GM23248 (cell line): ENCODE data around the gene OR2T8. TPM values are rescaled to one million over a fixed set of nuclear protein-coding genes. Genes with fewer than 3 reads are reported as not detected.

ENCODE experiments used
- DNase-seq: peaks from one replicate; pipeline ENCODE4 v3.0.0-alpha.2; 2015
- H2AFZ ChIP-seq: fragments of 200-600 bp; sonication (generic); 2 replicates; pipeline ENCODE4 v1.6.1; 2016; ENCODE audit warnings: antibody characterized with exemption
- H3F3A ChIP-seq: fragments of 200-600 bp; sonication (generic); 2 replicates; pipeline ENCODE4 v1.6.1; 2016; ENCODE audit warnings: mild to moderate bottlenecking, antibody characterized with exemption, mixed run types; ENCODE audit not compliant: insufficient read depth
- H3K27ac ChIP-seq: fragments of 200-600 bp; sonication (generic); 2 replicates; pipeline ENCODE4 v1.5.1; 2016; ENCODE audit warnings: mild to moderate bottlenecking
- H3K27me3 ChIP-seq: fragments of 200-600 bp; sonication (generic); replicated peaks from 2 replicates; pipeline ENCODE4 v1.6.1; 2016; ENCODE audit warnings: mild to moderate bottlenecking; ENCODE audit not compliant: insufficient read depth
- H3K36me3 ChIP-seq: fragments of 200-600 bp; sonication (generic); 2 replicates; pipeline ENCODE4 v1.6.1; 2016; ENCODE audit warnings: low read depth, mild to moderate bottlenecking
- H3K4me1 ChIP-seq: fragments of 200-600 bp; sonication (generic); 2 replicates; pipeline ENCODE4 v1.6.1; 2016; ENCODE audit warnings: mild to moderate bottlenecking; ENCODE audit not compliant: insufficient read depth
- H3K4me2 ChIP-seq: fragments of 200-600 bp; sonication (generic); one replicate; pipeline ENCODE4 v1.6.1; 2016; ENCODE audit warnings: mild to moderate bottlenecking; ENCODE audit not compliant: unreplicated experiment
- H3K4me3 ChIP-seq: fragments of 200-600 bp; sonication (generic); 2 replicates; pipeline ENCODE4 v1.5.1; 2016; ENCODE audit warnings: mild to moderate bottlenecking
- H3K79me2 ChIP-seq: fragments of 200-600 bp; sonication (generic); 2 replicates; pipeline ENCODE4 v1.6.1; 2016; ENCODE audit warnings: mild to moderate bottlenecking; ENCODE audit not compliant: insufficient read depth
- H3K9ac ChIP-seq: fragments of 200-600 bp; sonication (generic); 2 replicates; pipeline ENCODE4 v1.6.1; 2016; ENCODE audit warnings: mild to moderate bottlenecking
- H3K9me2 ChIP-seq: fragments of 200-600 bp; sonication (generic); 2 replicates; pipeline ENCODE4 v1.6.1; 2016; ENCODE audit warnings: mixed run types, mild to moderate bottlenecking, moderate library complexity; ENCODE audit not compliant: insufficient read depth
- H3K9me3 ChIP-seq: fragments of 200-600 bp; sonication (generic); one replicate; pipeline ENCODE4 v1.6.1; 2017; ENCODE audit warnings: low read depth
- H4K20me1 ChIP-seq: fragments of 200-600 bp; sonication (generic); 2 replicates; pipeline ENCODE4 v1.6.0; 2016; ENCODE audit not compliant: insufficient read depth
- EZH2 ChIP-seq: fragments of 200-600 bp; sonication (generic); IDR thresholded peaks from 2 replicates; pipeline ENCODE4 v1.6.1; 2018; ENCODE audit warnings: antibody characterized with exemption, mild to moderate bottlenecking; ENCODE audit not compliant: insufficient read depth, poor library complexity, severe bottlenecking
- EZH2phosphoT487 ChIP-seq: fragments of 200-600 bp; sonication (generic); IDR thresholded peaks from 2 replicates; pipeline ENCODE4 v1.6.1; 2018; ENCODE audit warnings: antibody characterized with exemption, moderate library complexity, mild to moderate bottlenecking, low read depth; ENCODE audit not compliant: insufficient read depth
- WGBS, 2 experiments: methylation state at CpG; one replicate each; pipeline ENCODE4 v1.1.6; 2015 to 2017; ENCODE audit warnings: low lambda C conversion rate in 2 of 2, low coverage in 1 of 2; ENCODE audit errors: missing lambda C conversion rate in 2 of 2; 5-methylcytosine and 5-hydroxymethylcytosine counted together
- in situ Hi-C: fragments of 300-500 bp; cut with MboI; formaldehyde crosslinking; loops from 2 replicates; pipeline ENCODE4 v1.15.0; 2020
- polyA plus RNA-seq: library from polyadenylated mRNA; unstranded; fragments of >200 nt; fragmentation: Nextera tagmentation; extraction: Ambion mirVana; gene quantifications from 2 replicates; pipeline ENCODE4 v1.2.1, GENCODE V29; 2016
- total RNA-seq: library from RNA; depleted of rRNA; stranded (reverse); fragments of >200 nt; shearing (Covaris generic); gene quantifications from 2 replicates; pipeline ENCODE4 v1.2.3, GENCODE V29; 2014; rRNA removed

The OR2T8 gene
- total and polyA plus RNA-seq, 2 experiments from 2014 or later = not detected

DNA sequence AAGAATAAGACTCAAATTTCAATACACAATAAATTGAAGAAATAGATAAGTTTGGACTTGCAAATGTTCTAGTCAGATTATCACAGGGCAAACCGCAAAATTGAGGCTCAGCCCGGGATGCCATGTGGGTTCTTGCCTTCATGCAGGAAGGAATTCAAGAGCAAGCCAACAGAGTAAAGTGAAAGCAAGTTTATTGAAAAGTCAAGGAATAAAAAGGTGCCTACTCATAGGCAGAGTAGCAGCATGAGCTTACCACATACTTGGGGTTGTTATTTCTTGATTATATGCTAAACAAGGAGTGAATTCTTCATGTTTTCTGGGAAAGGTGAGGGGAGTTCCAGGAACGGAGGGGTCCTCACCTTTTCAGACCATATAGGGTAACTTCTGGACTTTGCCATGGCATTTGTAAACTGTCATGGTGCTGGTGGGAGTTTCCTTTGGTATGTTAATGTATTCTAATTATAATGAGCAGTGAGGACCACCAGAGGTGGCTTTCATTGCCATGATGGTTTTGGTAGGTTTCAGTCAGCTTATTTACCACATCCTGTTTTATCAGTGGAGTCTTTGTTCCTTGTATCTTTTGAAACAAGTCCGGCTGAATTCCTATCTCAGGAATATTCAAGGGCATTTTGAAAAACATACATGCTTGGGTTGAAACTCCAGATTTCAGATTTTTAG is 43.0 kb downstream of the OR2T8 start:
- Histone ChIP-seq H3K9ac (no peak overlapping the region), H3K79me2 (no peaks in the 10 kb centered on the region), H2AFZ (no peak overlapping the region), H3K36me3 (no peaks in the 10 kb centered on the region), H4K20me1 (no peaks in the 10 kb centered on the region), H3F3A (no peaks in the 10 kb centered on the region), H3K4me2 (no peak overlapping the region), H3K4me3 (no peak overlapping the region), H3K9me3 (no peaks in the 10 kb centered on the region), H3K9me2 (no peaks in the 10 kb centered on the region), H3K4me1 (no peaks in the 10 kb centered on the region), H3K27ac (no peak overlapping the region), H3K27me3 (no peaks in the 10 kb centered on the region)
- no peak for DNase-seq
- 19 to 23% methylated on average over 4 of the region's 4 CpGs for WGBS, 2 experiments
- TF ChIP-seq EZH2 = no peak
- TF ChIP-seq EZH2phosphoT487 = no peak
- in situ Hi-C loops = no loop called here

DNA sequence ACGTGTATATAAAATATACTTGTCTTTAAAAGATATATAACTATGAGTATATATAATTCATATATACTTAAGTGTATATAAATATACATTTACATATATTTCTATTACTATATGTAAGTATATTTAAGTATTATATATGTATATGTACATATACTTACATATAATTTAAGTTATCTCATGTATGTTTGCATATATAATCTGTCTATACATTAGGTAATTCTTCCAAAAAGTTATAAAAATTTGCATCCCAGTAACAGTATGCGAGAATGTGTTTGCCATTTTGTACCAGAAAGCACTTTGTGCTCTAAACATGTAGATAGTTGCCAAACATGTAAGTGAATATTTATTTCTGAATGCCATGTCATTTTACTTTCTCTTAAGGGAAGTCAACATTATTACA is 44.9 kb downstream of the OR2T8 start, which contains the start of gene OR2AK2:
TSS of gene OR2AK2 (plus strand) at position 301 of the 400 bp plus-strand sequence. CDS start 144 bp downstream, outside the sequence.
- Histone ChIP-seq H3K4me3 (no peak within 1 kb of the TSS), H3K9ac (no peak within 1 kb of the TSS), H3K27me3 (no peaks in the 10 kb centered on the region), H3K4me1 (no peaks in the 10 kb centered on the region), H4K20me1 (no peaks in the 10 kb centered on the region), H3K79me2 (no peaks in the 10 kb centered on the region), H3F3A (no peaks in the 10 kb centered on the region), H3K27ac (no peak within 1 kb of the TSS), H3K4me2 (no peak within 1 kb of the TSS), H3K9me3 (no peaks in the 10 kb centered on the region), H3K36me3 (no peaks in the 10 kb centered on the region), H2AFZ (no peak within 1 kb of the TSS), H3K9me2 (no peaks in the 10 kb centered on the region)
- no peak for TF ChIP-seq EZH2
- 13 to 16% methylated on average over 2 of the region's 2 CpGs for WGBS, 2 experiments
- DNase-seq = no peak
- in situ Hi-C loops = no loop called here

DNA sequence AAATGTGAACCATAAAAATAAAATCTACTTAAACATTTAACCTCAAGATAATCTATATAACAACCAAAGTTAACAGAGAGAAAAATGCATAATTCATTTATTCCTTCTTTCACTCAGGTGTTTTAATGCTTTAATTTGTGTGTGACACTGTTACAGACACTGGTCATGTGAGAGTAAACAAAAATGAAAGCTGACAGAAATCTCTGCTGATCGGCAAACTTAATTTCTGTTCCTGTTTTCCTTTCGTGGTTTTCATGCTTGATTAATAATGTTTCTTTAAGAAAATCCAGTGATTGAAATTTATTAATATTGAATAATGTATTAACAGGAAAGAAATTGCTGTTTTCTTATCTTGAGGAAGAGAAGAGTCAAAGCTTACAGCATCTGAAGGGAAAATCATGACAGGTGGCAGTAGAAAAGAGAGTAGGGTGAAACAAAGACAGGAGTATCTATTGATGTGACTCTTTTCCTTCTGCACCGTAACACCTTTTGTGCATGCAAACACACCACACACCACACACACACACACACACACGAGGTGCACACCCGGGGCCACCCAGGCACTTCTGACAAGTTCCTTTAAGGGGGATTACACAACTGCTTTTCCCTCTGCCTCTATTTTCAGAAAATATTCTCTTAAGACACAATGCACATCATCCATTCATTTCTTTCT is 46.6 kb downstream of the OR2T8 start:
- Histone ChIP-seq H3K4me2 (no peak overlapping the region), H2AFZ (no peak overlapping the region), H3K27me3 (no peaks in the 10 kb centered on the region), H3K79me2 (no peaks in the 10 kb centered on the region), H3K4me3 (no peak overlapping the region), H3K27ac (no peak overlapping the region), H3K36me3 (no peaks in the 10 kb centered on the region), H4K20me1 (no peaks in the 10 kb centered on the region), H3F3A (no peaks in the 10 kb centered on the region), H3K9ac (no peak overlapping the region), H3K4me1 (no peaks in the 10 kb centered on the region), H3K9me3 (no peaks in the 10 kb centered on the region), H3K9me2 (no peaks in the 10 kb centered on the region)
- in situ Hi-C loops = no loop called here
- 38% methylated on average over 4 to 5 of the region's 5 CpGs for WGBS, 2 experiments
- DNase-seq = no peak
- TF ChIP-seq EZH2 (no peak), EZH2phosphoT487 (no peak)

Other genes with a start within 250 kb of the OR2T8 start
- not detected in 2 replicates for gene OR13G1, start 240.5 kb upstream of the OR2T8 start, total RNA-seq
- not detected in 2 replicates for gene OR13G1, start 240.5 kb upstream of the OR2T8 start, polyA plus RNA-seq
- not detected in 2 replicates for gene OR6F1, start 203.6 kb upstream of the OR2T8 start, total RNA-seq
- not detected in 2 replicates for gene OR6F1, start 203.6 kb upstream of the OR2T8 start, polyA plus RNA-seq
- not detected in 2 replicates for gene OR14K1, start 181.6 kb upstream of the OR2T8 start, total RNA-seq
- gene OR14K1, start 181.6 kb upstream of the OR2T8 start, polyA plus RNA-seq = not detected in 2 replicates
- gene OR14A2, start 172.1 kb upstream of the OR2T8 start, total RNA-seq = not detected in 2 replicates
- not detected in 2 replicates for gene OR14A2, start 172.1 kb upstream of the OR2T8 start, polyA plus RNA-seq
- not detected in 2 replicates for gene OR1C1, start 159.7 kb upstream of the OR2T8 start, total RNA-seq
- not detected in 2 replicates for gene OR1C1, start 159.7 kb upstream of the OR2T8 start, polyA plus RNA-seq
- not detected in 2 replicates for gene OR14A16, start 96.1 kb upstream of the OR2T8 start, total RNA-seq
- not detected in 2 replicates for gene OR14A16, start 96.1 kb upstream of the OR2T8 start, polyA plus RNA-seq
- gene OR11L1, start 78.4 kb upstream of the OR2T8 start, total RNA-seq = not detected in 2 replicates
- gene OR11L1, start 78.4 kb upstream of the OR2T8 start, polyA plus RNA-seq = not detected in 2 replicates
- not detected in 2 replicates for gene TRIM58, start 63.1 kb upstream of the OR2T8 start, total RNA-seq
- not detected in 2 replicates for gene TRIM58, start 63.1 kb upstream of the OR2T8 start, polyA plus RNA-seq
- gene OR2W3, start 24.7 kb upstream of the OR2T8 start, total RNA-seq = not detected in 2 replicates
- gene OR2W3, start 24.7 kb upstream of the OR2T8 start, polyA plus RNA-seq = not detected in 2 replicates
- gene OR2AJ1, start 4.6 kb downstream of the OR2T8 start, total RNA-seq = not detected in 2 replicates
- not detected in 2 replicates for gene OR2AJ1, start 4.6 kb downstream of the OR2T8 start, polyA plus RNA-seq
- gene OR2L8, start 28.6 kb downstream of the OR2T8 start, total RNA-seq = not detected in 2 replicates
- not detected in 2 replicates for gene OR2L8, start 28.6 kb downstream of the OR2T8 start, polyA plus RNA-seq
- gene OR2AK2, start 45.0 kb downstream of the OR2T8 start, total RNA-seq = not detected in 2 replicates
- gene OR2AK2, start 45.0 kb downstream of the OR2T8 start, polyA plus RNA-seq = not detected in 2 replicates
- gene OR2L5, start 93.4 kb downstream of the OR2T8 start, total RNA-seq = not detected in 2 replicates
- gene OR2L5, start 93.4 kb downstream of the OR2T8 start, polyA plus RNA-seq = not detected in 2 replicates
- gene OR2L2, start 109.8 kb downstream of the OR2T8 start, total RNA-seq = not detected in 2 replicates
- not detected in 2 replicates for gene OR2L2, start 109.8 kb downstream of the OR2T8 start, polyA plus RNA-seq
- not detected in 2 replicates for gene OR2L3, start 126.6 kb downstream of the OR2T8 start, total RNA-seq
- gene OR2L3, start 126.6 kb downstream of the OR2T8 start, polyA plus RNA-seq = not detected in 2 replicates
- not detected in 2 replicates for gene OR2L13, start 174.9 kb downstream of the OR2T8 start, total RNA-seq
- gene OR2L13, start 174.9 kb downstream of the OR2T8 start, polyA plus RNA-seq = not detected in 2 replicates
- gene OR2M5, start 224.9 kb downstream of the OR2T8 start, total RNA-seq = not detected in 2 replicates
- not detected in 2 replicates for gene OR2M5, start 224.9 kb downstream of the OR2T8 start, polyA plus RNA-seq